Inflammatory macrophage (primary cell): ENCODE results near the gene TGFBR3.
"Not testable (repeated sequence)": the region's sequence is repeated elsewhere in the genome, so short reads cannot be mapped to it uniquely, and the experiment has no call there.

Source experiments
- DNase-seq, 2 donors: peaks; one replicate each; pipeline ENCODE4 v3.0.0-alpha.2; 2020 to 2022

Gene TGFBR3

DNA sequence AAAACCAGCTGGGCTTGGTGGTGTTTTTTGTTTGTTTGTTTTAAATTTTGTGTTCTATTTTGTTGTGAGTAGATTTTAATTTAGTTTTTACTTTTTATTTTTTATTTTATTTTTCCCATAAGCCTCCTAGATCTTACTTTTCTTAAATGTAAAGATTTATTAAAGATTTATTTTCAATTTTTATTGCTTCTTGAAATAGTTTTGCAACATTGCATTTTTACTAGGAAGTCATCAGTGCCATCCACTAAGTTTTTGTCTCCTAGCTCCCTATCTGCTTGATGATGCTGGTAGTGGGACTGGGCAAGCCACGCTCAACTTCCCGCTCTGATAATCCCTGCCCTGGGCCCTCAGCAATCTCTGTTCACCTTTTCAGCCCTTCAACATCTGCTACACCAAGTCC lies 209.9 kb downstream of the TGFBR3 start:
- DNase-seq: no peak

DNA sequence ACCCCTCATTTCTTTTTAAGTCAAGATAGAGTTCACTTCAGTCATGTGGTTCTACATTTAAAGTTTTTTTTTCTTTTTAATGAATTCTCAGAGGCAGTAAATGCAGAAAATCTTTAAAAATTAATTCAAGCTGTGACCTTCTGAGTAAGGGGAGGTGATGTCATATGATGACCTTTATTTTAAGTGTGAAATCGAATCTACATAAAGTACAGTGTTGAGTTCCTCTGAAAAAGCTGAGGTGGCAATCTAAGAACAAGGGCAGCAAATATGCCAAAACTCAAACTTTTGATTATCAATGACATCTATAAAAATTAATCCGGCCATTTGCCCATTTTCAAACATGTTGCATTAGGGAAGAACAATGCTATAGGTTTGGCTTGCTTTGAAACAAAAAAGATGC lies 211.8 kb downstream of the TGFBR3 start:
- DNase-seq: no peak

- DNase-seq: no peak
These were observed 212.3 kb downstream of the TGFBR3 start for GRCh38 chr1:91673613-91674012.

- no peak for DNase-seq
These were observed 213.3 kb downstream of the TGFBR3 start for GRCh38 chr1:91672601-91673161.

DNA sequence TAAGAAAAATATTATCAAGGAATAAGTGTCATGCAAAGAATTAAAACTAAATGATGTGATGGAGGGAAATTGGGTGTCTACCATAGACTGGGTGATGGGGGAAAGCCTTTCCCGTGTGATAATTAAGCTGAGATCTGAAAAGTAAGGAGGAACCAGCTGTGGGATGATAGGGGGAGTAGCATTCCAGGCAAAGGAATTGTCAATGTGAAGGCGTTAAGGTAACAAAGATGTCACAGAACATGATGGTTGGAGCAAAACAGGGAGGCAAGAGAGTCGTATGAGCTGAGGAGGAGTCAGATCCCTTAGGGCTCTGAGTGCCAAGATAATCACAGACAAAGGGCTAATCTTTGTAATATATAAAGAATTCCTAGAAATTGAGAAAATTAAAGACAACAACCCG lies 215.2 kb downstream of the TGFBR3 start:
- no peak for DNase-seq

DNA sequence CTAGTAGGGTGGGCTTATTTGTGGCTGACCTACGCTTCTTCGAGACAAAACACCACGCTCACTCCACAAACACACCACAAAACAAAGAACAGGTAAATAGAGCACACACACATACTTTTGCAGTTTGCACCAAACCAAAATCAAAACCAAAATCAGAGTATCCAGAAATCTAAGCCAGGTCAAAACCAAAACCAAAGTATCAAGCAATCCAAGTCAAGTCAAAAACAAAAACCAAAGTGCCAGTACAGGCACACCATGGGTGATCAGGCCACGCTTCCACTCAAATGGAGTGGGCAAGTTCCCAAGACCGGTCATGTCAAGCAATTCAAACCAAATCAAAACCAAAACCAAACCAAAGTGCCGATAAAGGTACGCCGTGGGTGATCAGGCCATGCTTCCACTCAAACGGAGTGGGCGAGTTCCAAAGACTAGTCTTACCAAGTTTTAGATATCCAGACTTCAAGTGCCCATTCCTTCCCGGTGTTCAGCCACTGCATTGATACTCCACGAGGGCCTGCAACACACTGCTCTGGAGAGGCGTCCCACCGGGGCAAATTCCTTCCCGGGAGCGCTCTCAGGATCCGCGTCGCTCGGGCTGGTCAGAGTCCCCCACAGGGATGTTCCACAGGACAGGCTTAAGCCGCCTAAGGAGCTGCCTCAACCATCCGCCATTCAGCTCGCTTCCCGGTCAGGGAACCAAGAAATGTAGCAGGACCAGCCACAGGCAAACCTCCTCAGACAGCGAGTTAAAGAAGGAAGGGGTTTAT lies 216.2 kb downstream of the TGFBR3 start:
- DNase-seq: no peak

- DNase-seq: not testable (repeated sequence)
These were observed 219.3 kb downstream of the TGFBR3 start for GRCh38 chr1:91666651-91667050.

GRCh38 chr1:91661121-91661520 lies 224.8 kb downstream of the TGFBR3 start:
- DNase-seq: no peak

DNA sequence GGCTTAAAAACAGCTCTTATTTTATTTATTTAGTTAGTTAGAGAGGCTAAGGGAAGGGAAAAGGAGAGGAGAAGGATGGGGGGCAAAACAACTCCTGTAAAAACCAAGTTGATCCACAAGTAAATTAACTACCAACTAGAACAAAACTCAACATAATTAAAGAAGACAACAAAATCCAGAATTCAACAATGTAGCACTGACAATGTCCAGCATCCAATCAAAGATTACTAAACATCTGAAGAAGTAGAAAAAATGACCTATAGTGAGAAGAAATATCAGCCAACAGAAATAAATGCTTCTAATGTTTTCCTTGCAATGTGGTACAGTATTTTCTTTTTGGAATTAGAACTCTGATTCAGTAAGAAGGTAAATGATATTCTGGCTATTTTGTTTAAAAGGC lies 225.2 kb downstream of the TGFBR3 start:
- no peak for DNase-seq

GRCh38 chr1:91655912-91656449 lies 230.0 kb downstream of the TGFBR3 start:
- no peak for DNase-seq

DNA sequence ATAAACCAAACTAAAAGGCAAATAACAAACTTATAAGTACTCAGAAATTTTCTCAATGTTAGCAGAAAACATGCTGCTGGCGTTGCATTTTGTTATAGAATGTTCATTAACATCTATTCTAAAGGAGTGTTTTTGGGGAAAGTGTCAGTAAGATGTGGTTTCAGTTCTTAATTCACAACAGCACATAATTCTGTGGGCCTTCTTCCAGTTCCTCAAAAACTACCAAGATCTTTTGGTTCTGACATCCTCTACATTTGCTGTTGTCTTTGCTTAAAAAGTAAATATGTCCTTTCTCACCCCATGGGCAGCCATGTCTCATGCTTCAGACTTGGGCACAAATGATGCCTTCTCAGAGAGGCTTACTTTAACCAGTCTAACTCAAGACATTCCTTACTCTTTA lies 232.8 kb downstream of the TGFBR3 start:
- no peak for DNase-seq

DNA sequence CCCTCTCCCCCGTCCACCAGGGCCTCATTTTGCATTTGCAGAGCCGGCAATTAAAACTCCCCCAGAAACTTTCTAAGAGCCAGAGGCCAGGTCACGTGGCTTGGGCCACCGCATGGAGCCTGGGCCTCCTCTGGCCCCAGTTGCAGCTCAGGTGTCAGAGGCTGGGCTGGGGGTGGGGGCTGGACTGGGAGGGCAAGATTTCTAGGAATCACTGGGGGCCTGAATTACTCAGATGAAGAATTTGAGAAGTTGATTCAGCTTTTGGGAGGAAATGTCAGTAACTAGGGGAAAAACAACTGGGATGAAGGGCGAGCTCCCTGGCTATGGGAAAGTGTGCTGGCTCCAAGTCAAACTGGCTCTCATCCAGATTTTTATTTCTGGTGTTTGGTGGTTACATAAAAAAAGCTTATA lies 234.3 kb downstream of the TGFBR3 start:
- no peak for DNase-seq

DNA sequence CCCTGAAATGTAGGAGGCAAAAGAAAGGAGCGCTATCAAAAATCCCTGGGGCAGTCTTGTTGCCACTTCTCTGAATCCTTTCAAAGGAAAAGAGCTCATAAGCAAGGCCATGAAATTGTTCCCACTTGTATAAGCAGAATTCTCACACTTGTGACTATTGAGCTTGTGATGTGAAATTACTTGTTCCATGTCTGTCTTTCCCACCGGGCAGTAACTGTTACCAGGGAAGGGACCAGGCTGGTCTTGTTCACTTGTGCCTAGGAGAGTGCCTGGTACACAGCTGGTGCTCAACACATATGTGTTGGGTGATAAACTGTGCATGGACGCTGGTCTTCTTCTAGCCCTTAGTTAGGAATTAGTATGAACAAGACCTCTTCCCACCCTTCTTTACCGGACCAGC lies 234.7 kb downstream of the TGFBR3 start:
- DNase-seq: no peak

- DNase-seq: peak; percentile 22 to 29
These were observed 235.2 kb downstream of the TGFBR3 start for GRCh38 chr1:91650764-91651163.

DNA sequence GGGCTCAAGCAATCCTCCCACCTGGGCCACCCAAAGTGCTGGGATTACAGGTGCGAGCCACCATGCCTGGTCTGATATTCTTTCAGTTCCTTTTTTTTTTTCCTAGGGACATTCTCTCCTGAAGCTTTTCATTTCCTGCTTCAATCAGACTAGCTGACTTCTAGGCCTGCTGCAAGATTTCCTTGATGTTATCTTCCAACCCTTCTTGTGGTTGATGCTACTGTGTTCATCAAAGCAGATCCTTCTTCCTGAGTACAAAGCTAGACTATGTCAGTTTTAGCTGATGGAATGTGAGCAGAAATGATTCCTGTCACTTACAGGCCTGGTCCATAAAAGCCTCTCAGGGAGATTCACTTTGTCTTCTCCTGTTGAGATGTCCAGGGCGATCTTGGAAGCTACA lies 238.9 kb downstream of the TGFBR3 start:
- no peak for DNase-seq

DNA sequence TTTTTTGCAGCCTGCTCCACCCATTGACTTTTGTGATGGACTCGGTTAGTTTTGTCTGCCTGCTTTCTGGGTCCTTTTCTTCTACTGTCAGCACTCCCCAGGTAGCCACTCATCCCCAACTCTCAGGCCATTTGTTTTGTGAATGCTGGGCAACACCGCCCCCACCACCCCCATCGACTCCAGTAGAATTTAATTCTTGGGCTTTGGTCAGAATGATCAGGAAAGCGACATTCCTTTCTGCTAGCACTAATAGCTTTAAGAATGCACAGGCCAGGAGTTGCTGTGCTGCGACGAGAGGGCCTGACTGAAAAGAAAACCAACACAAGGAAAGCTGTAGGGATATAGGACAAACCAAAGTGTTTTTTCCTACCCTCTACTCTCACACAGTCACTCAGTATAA lies 240.9 kb downstream of the TGFBR3 start:
- no peak for DNase-seq

- no peak for DNase-seq
These were observed 242.5 kb downstream of the TGFBR3 start for GRCh38 chr1:91643431-91643830.

- DNase-seq: no peak
These were observed 244.9 kb downstream of the TGFBR3 start for GRCh38 chr1:91640877-91641526.

- no peak for DNase-seq
These were observed 248.4 kb downstream of the TGFBR3 start for GRCh38 chr1:91637539-91637994.

DNA sequence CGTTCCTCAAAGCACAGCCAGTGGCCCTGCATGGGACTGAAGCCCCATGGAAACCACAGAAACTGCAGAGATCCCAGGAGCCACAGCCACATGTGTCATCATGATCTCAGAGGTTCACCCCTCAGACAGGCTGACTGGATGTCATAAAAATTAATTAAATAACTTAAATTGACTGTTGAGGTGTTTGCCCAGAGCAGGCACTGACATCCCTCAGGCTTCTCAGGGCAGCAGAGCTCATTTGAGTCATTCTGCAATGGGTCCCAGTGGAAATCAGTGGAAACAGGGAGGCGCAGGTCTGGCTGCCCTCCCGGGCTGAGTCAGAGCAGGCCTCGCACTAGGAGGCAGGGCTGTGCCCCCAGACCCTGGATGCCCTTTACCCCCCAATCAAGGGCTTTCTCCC lies 250.2 kb downstream of the TGFBR3 start:
- DNase-seq: no peak

DNA sequence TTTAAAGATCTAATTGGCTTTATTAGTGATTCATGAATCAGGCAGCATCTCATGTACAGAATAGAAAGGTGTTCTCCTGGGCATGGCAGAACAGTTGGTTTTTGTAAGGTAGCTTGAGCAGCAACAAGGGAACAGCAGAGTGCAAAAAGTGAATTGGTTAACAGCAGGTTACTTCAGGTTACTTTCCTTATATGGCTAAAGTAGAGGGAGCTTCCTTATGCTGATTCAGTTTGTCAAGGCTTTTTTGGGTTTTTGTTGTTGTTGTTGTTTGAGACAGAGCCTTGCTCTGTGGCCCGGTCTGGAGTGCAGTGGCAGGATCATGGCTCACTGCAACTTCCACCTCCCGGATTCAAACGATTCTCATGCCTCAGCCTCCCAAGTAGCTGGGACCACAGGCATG lies 252.5 kb downstream of the TGFBR3 start:
- no peak for DNase-seq

DNA sequence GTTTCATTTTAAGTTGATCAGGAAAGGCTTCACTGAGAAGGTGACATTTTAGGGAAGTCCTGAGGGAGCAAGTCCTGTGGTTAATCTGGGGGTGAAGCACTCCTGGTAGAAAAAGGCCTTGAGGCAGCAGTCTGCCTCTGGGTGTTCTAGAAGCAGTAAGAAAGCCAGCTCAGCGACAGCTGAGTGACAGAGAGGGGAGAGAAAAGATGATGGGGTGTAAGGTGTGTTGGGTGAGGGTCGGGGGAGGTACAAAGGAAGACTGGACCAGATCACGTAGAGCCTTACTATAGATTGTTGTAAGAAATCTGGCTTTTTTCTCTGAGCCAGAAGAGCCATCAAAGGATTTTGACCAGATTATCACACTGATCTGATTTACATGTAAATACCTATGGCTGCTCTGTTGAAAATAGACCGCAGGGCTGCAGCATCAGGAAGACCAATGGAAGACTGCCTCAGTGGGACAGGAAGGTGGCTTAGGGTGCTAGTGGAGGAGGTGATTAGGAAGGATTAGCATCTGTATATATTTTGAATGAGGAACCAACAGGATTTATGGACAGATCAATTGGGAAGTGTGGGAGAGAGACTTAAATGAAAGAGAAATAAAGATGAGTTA lies 254.1 kb downstream of the TGFBR3 start:
- no peak for DNase-seq

- DNase-seq: no peak
These were observed 255.1 kb downstream of the TGFBR3 start for GRCh38 chr1:91630803-91631202.
